T47D (cell line): Measurements from ENCODE around the gene PAQR3.
A peak's percentile ranks its signal among the peaks of the same experiment; 100 is the strongest.
"Not testable (repeated sequence)": the region's sequence is repeated elsewhere in the genome, so short reads cannot be mapped to it uniquely, and the experiment has no call there.

Experiments used
- DNase-seq, 2 experiments: peaks; one replicate each; pipeline versions ENCODE4 v3.0.0 to v3.0.0-alpha.2; 2011 to 2012; ENCODE audit warnings: low read depth in 1 of 2, low spot score in 1 of 2
- JUND ChIP-seq: IDR thresholded peaks from 2 replicates; pipeline ENCODE4 v1.6.1; 2012; ENCODE audit warnings: low read depth
- in situ Hi-C: cut with HindIII; loops from 2 replicates; pipeline ENCODE4 v1.10.0; 2016; ENCODE audit warnings: low sequenced_read_pairs, low pct_unique_long_range_greater_than_20kb

Gene PAQR3

GRCh38 chr4:78907638-78908037 is 31.6 kb downstream of the PAQR3 start:
- TF ChIP-seq JUND: no peak
- peak in 1 of 2 experiments; percentile 57 for DNase-seq
- in situ Hi-C loops: no loop called here

GRCh38 chr4:78904143-78904542 is 35.1 kb downstream of the PAQR3 start:
- TF ChIP-seq JUND: no peak
- in situ Hi-C loops: no loop called here
- DNase-seq: no peak

- no peak for DNase-seq
- TF ChIP-seq JUND: no peak
- in situ Hi-C loops: no loop called here
Observed at GRCh38 chr4:78902298-78902697, 36.9 kb downstream of the PAQR3 start.

- DNase-seq: no peak
- in situ Hi-C loops: no loop called here
- TF ChIP-seq JUND: no peak
Observed at GRCh38 chr4:78901882-78902281, 37.4 kb downstream of the PAQR3 start.

GRCh38 chr4:78899302-78899701 is 39.9 kb downstream of the PAQR3 start:
- TF ChIP-seq JUND: no peak
- no peak for DNase-seq
- in situ Hi-C loops: no loop called here

GRCh38 chr4:78889955-78890354 is 49.3 kb downstream of the PAQR3 start:
- in situ Hi-C loops: no loop called here
- no peak for DNase-seq
- no peak for TF ChIP-seq JUND

GRCh38 chr4:78885598-78885997 is 53.6 kb downstream of the PAQR3 start:
- TF ChIP-seq JUND: no peak
- in situ Hi-C loops: no loop called here
- DNase-seq: no peak

- no peak for TF ChIP-seq JUND
- no peak for DNase-seq
Observed at GRCh38 chr4:78880874-78881492, 58.3 kb downstream of the PAQR3 start.

GRCh38 chr4:78878031-78878430 is 61.2 kb downstream of the PAQR3 start:
- in situ Hi-C loops: no loop called here
- DNase-seq: no peak
- no peak for TF ChIP-seq JUND

More at GRCh38 chr4:78880874-78881492, 58.3 kb downstream of the PAQR3 start:
- in situ Hi-C loops: no loop called here

GRCh38 chr4:78876568-78877320 is 62.5 kb downstream of the PAQR3 start:
- in situ Hi-C loops: no loop called here
- no peak for TF ChIP-seq JUND
- no peak for DNase-seq

- in situ Hi-C loops: no loop called here
- no peak for DNase-seq
- TF ChIP-seq JUND: no peak
Observed at GRCh38 chr4:78870056-78870455, 69.2 kb downstream of the PAQR3 start.

- DNase-seq, in situ Hi-C loops: not testable (repeated sequence)
Observed at GRCh38 chr4:78868712-78869111, 70.5 kb downstream of the PAQR3 start.

- TF ChIP-seq JUND: no peak
- no peak for DNase-seq
- in situ Hi-C loops: no loop called here
Observed at GRCh38 chr4:78865451-78865850, 73.8 kb downstream of the PAQR3 start.
